Esophagus (tissue), 2 donors: ENCODE data around the gene ZNF211. TPM values are rescaled to one million over a fixed set of nuclear protein-coding genes. Genes with fewer than 3 reads are reported as not detected.

Source experiments
- H3K27ac ChIP-seq, 2 donors: one replicate each; pipeline ENCODE4 v1.5.1; 2013; ENCODE audit warnings: low read depth in 2 of 2, mild to moderate bottlenecking in 2 of 2, inconsistent platforms in 1 of 2, low read length in 1 of 2, moderate library complexity in 1 of 2
- H3K27me3 ChIP-seq, 2 donors: one replicate each; pipeline ENCODE4 v1.6.1; 2013; ENCODE audit warnings: low read length in 2 of 2, control low read depth in 1 of 2, mild to moderate bottlenecking in 1 of 2; ENCODE audit not compliant: insufficient read depth in 2 of 2, control insufficient read depth in 1 of 2
- H3K36me3 ChIP-seq, 2 donors: one replicate each; pipeline ENCODE4 v1.6.1; 2013; ENCODE audit warnings: low read length in 1 of 2; ENCODE audit not compliant: control insufficient read depth in 2 of 2, insufficient read depth in 2 of 2
- H3K4me1 ChIP-seq, 2 donors: one replicate each; pipeline ENCODE4 v1.6.1; 2013; ENCODE audit warnings: low read length in 1 of 2; ENCODE audit not compliant: control insufficient read depth in 2 of 2, insufficient read depth in 2 of 2
- H3K4me3 ChIP-seq, 2 donors: one replicate each; pipeline ENCODE4 v1.5.1; 2013; ENCODE audit warnings: low read length in 2 of 2, mild to moderate bottlenecking in 2 of 2, low read depth in 1 of 2, moderate library complexity in 1 of 2
- H3K9me3 ChIP-seq, 2 donors: one replicate each; pipeline ENCODE4 v1.6.1; 2013; ENCODE audit warnings: mild to moderate bottlenecking in 2 of 2, low read depth in 1 of 2, low read length in 1 of 2, moderate library complexity in 1 of 2; ENCODE audit not compliant: control insufficient read depth in 2 of 2, insufficient read depth in 1 of 2
- WGBS, 2 donors: extraction: QIAGEN DNeasy Blood & Tissue Kit; methylation state at CpG; one replicate each; pipeline ENCODE4 v1.1.7; 2013; 5-methylcytosine and 5-hydroxymethylcytosine counted together
- polyA plus RNA-seq, 2 donors: library from polyadenylated mRNA; stranded (reverse); fragments of 200-250 nt; gene quantifications; one replicate each; pipeline ENCODE4 v1.2.3, GENCODE V29; 2013
- donor health status: healthy with polysubstance abuse.
- donor health status: Bipolar disorder and iron deficiency.

Gene ZNF211
- polyA plus RNA-seq, 2 donors, result 4.3 to 5.7 TPM

DNA sequence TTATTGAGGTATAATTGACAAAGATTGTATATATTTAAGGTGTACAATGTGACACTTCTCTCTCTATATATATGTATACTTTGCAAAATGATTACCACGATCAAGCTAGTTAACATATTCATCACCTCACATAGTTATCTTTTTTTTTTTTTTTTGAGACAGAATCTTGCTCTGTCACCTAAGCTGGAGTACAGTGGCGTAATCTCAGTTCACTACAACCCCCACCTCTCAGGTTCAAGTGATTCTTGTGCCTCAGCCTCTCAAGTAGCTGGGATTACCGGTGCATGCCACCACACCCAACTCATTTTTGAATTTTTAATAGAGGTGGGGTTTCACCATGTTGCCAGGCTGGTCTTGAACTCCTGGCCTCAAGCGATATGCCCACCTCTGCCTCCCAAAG lies 39.5 kb downstream of the ZNF211 start:
- Histone ChIP-seq H3K4me1 (no peaks in the 10 kb centered on the region), H3K27me3 (no peaks in the 10 kb centered on the region), H3K4me3 (no peak overlapping the region), H3K9me3 (no peaks in the 10 kb centered on the region), H3K27ac (no peak overlapping the region), H3K36me3 (no peaks in the 10 kb centered on the region)
- 76 to 81% methylated on average over 4 of the region's 4 CpGs for WGBS, 2 donors

DNA sequence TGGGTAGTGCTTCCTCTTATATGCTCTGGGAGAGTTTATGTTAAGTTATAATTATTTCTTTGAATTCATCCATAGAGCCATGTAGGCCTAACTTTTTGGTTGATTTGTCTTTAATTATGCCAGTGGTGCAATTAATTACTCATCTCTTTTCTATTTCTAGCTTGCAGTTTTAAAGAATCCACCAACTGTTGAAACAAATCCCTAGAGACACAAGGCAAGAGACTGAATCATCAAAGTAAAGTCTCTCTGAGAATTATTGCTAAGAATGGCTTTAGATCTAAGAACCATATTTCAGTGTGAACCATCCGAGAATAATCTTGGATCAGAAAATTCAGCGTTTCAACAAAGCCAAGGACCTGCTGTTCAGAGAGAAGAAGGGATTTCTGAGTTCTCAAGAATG lies 42.9 kb downstream of the ZNF211 start:
- H3K4me3 ChIP-seq, result no peak overlapping the region
- no peaks in the 10 kb centered on the region for H3K9me3 ChIP-seq

DNA sequence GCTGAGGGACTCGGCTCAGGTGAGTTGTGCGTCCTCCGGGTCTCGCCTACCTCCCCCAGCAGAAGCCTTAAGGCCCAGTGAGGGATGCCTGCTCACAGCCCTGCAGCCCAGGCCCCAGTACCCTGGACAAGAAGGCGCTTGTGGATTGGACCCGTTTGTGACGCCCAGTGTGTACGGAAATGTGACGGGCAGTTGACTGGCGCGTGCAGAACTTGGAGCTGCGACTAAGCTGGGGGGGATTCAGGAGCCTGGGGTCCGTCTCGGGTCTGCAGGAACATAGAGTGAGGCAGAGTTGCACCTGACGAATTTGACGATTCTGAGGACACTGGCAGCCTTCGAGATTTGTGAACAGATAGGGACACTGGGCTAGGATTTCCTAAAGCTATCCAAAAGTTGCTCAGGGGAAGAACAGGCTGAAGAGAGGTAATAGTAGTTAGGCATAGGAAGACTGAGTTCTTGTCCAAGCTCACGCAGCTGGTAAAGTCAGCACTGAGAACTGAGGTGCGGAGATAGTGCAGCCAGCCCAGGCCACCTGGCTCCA lies 49.3 kb downstream of the ZNF211 start:
- Histone ChIP-seq H3K36me3 (peaks cover 9 to 36% of the 10 kb centered on the region in 2 donors), H3K9me3 (peaks cover 22 to 41% of the 10 kb centered on the region in 2 donors), H3K27ac (peak overlapping the region in 1 of 2 donors; percentile 76), H3K4me3 (peak overlapping the region; percentile 94 to 98), H3K4me1 (peaks cover 2 to 7% of the 10 kb centered on the region in 2 donors), H3K27me3 (no peaks in the 10 kb centered on the region)
- WGBS, 2 donors, result 4 to 5% methylated on average over 19 of the region's 19 CpGs

More for the DNA sequence above, 42.9 kb downstream of the ZNF211 start:
- no peak overlapping the region for H3K27ac ChIP-seq
- no peaks in the 10 kb centered on the region for H3K4me1 ChIP-seq
- 64 to 66% methylated on average over 2 of the region's 2 CpGs for WGBS, 2 donors
- H3K27me3 ChIP-seq, result no peaks in the 10 kb centered on the region
- no peaks in the 10 kb centered on the region for H3K36me3 ChIP-seq

DNA sequence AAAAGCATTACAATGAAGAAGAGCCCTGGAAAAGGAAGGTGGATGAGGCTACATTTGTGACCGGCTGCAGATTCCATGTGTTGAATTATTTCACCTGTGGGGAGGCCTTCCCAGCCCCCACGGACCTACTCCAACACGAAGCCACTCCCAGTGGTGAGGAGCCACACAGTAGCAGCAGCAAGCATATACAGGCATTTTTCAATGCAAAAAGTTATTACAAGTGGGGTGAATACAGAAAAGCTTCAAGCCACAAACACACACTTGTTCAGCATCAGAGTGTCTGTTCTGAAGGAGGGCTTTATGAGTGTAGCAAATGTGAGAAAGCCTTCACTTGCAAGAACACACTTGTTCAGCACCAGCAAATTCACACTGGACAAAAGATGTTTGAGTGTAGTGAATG lies 53.8 kb downstream of the ZNF211 start:
- H3K27ac ChIP-seq, result no peak overlapping the region
- peaks cover 10 to 36% of the 10 kb centered on the region in 2 donors for H3K36me3 ChIP-seq
- no peaks in the 10 kb centered on the region for H3K27me3 ChIP-seq
- peaks cover 29 to 64% of the 10 kb centered on the region in 2 donors for H3K9me3 ChIP-seq
- peaks cover 2 to 7% of the 10 kb centered on the region in 2 donors for H3K4me1 ChIP-seq
- 98 to 99% methylated on average over 3 of the region's 3 CpGs for WGBS, 2 donors
- no peak overlapping the region for H3K4me3 ChIP-seq

DNA sequence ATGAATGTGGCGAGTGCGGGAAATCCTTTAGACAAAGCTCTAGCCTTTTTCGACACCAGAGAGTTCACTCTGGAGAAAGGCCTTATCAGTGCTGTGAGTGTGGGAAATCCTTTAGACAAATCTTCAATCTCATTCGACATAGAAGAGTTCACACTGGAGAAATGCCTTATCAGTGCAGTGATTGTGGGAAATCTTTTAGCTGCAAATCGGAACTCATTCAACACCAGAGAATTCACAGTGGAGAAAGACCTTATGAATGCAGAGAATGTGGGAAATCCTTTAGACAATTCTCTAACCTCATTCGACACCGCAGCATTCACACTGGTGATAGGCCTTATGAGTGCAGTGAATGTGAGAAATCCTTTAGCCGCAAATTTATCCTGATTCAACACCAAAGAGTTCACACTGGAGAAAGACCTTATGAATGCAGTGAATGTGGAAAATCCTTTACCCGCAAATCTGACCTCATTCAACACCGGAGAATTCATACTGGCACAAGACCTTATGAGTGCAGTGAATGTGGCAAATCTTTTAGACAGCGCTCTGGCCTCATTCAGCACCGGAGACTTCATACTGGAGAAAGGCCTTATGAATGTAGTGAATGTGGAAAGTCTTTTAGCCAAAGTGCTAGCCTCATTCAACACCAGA lies 54.5 kb downstream of the ZNF211 start:
- H3K36me3 ChIP-seq, result peaks cover 10 to 36% of the 10 kb centered on the region in 2 donors
- H3K27ac ChIP-seq, result no peak overlapping the region
- H3K4me3 ChIP-seq, result no peak overlapping the region
- peaks cover 2 to 4% of the 10 kb centered on the region in 2 donors for H3K4me1 ChIP-seq
- WGBS, 2 donors, result 98% methylated on average over 12 of the region's 12 CpGs
- peaks cover 29 to 64% of the 10 kb centered on the region in 2 donors for H3K9me3 ChIP-seq
- H3K27me3 ChIP-seq, result no peaks in the 10 kb centered on the region

DNA sequence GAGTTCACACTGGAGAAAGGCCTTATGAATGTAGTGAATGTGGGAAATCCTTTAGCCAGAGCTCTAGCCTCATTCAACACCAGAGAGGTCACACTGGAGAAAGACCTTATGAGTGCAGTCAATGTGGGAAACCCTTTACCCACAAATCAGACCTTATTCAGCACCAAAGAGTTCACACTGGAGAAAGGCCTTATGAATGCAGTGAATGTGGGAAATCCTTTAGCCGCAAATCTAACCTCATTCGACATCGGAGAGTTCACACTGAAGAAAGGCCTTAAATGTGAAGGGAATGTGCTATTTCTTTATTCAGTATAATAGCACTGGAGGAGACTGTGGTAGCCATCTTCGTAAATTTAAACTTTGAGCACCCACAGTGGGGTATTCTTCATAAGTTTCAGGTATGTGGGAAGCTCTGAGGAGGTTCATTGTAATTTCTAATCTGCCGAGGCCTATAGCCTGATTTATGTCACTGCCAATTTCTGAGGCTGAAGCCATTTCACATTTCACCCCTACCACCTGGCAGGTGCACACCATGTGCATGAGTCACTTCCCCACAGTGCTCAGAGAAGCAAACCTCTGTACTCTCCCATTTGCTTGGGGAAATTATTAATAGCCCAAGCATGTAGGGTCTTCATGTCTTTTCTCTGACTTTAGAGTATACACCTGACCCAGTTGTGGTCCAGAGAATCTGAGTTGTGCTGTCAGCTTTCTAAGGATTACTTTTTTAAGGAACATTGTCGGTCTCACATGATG lies 55.2 kb downstream of the ZNF211 start:
- H3K4me1 ChIP-seq, result no peaks in the 10 kb centered on the region
- peaks cover 33 to 67% of the 10 kb centered on the region in 2 donors for H3K9me3 ChIP-seq
- WGBS, 2 donors, result 97% methylated on average over 6 of the region's 6 CpGs
- no peak overlapping the region for H3K27ac ChIP-seq
- no peaks in the 10 kb centered on the region for H3K27me3 ChIP-seq
- no peak overlapping the region for H3K4me3 ChIP-seq
- H3K36me3 ChIP-seq, result peaks cover 10 to 36% of the 10 kb centered on the region in 2 donors

DNA sequence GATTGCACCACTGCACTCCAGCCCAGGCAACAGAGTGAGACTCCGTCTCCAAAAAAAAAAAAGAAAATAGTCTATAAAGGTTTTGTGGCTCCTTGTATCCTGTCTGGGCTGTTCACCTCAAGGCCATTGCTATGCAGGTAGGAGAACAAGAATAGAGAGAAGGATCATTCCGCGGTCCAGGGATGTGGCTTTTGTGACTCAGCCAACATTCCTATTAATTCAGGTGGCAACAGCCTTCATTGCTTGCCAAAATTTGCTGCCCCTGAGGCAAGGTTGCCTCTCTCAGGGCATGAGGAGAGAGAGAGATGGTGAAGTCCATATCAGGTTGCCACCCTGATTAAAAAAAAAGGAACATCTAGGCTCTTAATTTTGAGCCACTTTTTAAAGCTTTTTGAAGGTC lies 56.8 kb downstream of the ZNF211 start:
- no peak overlapping the region for H3K27ac ChIP-seq
- H3K36me3 ChIP-seq, result peaks cover 10 to 23% of the 10 kb centered on the region in 2 donors
- H3K27me3 ChIP-seq, result no peaks in the 10 kb centered on the region
- WGBS, 2 donors, result 86 to 91% methylated on average over 3 of the region's 3 CpGs
- no peak overlapping the region for H3K4me3 ChIP-seq
- no peaks in the 10 kb centered on the region for H3K4me1 ChIP-seq
- H3K9me3 ChIP-seq, result peaks cover 33 to 65% of the 10 kb centered on the region in 2 donors

Other genes starting within 250 kb of the ZNF211 start
- gene ZNF548, start 243.3 kb upstream of the ZNF211 start, polyA plus RNA-seq, result 1 to 10 TPM; 4.1 TPM
- 1 to 10 TPM; 2.2 to 3.2 TPM for gene ZNF17, start 222.0 kb upstream of the ZNF211 start, polyA plus RNA-seq
- gene ZNF749, start 197.8 kb upstream of the ZNF211 start, polyA plus RNA-seq, result 1 to 10 TPM; 2.6 to 6.4 TPM
- under 1 TPM; 0.14 to 0.19 TPM for gene VN1R1, start 176.0 kb upstream of the ZNF211 start, polyA plus RNA-seq
- 1 to 10 TPM in 1 of 2 donors, under 1 TPM in 1; 0.96 to 1.6 TPM for gene ZNF772, start 155.6 kb upstream of the ZNF211 start, polyA plus RNA-seq
- gene ZNF419, start 145.4 kb upstream of the ZNF211 start, polyA plus RNA-seq, result 1 to 10 TPM; 2.9 to 3.6 TPM
- gene ZNF773, start 133.2 kb upstream of the ZNF211 start, polyA plus RNA-seq, result 1 to 10 TPM; 1.4 to 3.0 TPM
- gene ZNF549, start 105.8 kb upstream of the ZNF211 start, polyA plus RNA-seq, result 1 to 10 TPM in 1 of 2 donors, under 1 TPM in 1; 0.94 to 1.2 TPM
- 1 to 10 TPM; 2.0 to 2.6 TPM for gene ZNF550, start 73.3 kb upstream of the ZNF211 start, polyA plus RNA-seq
- gene ZNF416, start 54.3 kb upstream of the ZNF211 start, polyA plus RNA-seq, result 1 to 10 TPM; 2.3 to 3.7 TPM
- gene ZIK1, start 49.0 kb upstream of the ZNF211 start, polyA plus RNA-seq, result 1 to 10 TPM in 1 of 2 donors, under 1 TPM in 1; 0.43 to 1.3 TPM
- gene ZNF530, start 33.3 kb upstream of the ZNF211 start, polyA plus RNA-seq, result 1 to 10 TPM; 1.1 to 1.9 TPM
- gene ZNF134, start 18.9 kb upstream of the ZNF211 start, polyA plus RNA-seq, result 1 to 10 TPM; 2.8 to 5.1 TPM
- gene ZSCAN4, start 35.8 kb downstream of the ZNF211 start, polyA plus RNA-seq, result under 1 TPM; 0.01 to 0.08 TPM
- gene ZNF551, start 48.8 kb downstream of the ZNF211 start, polyA plus RNA-seq, result 1 to 10 TPM; 1.2 to 2.2 TPM
- gene ZNF154, start 76.0 kb downstream of the ZNF211 start, polyA plus RNA-seq, result 1 to 10 TPM in 1 of 2 donors, under 1 TPM in 1; 0.98 to 1.6 TPM
- 1 to 10 TPM; 1.3 to 1.5 TPM for gene ZNF671, start 94.5 kb downstream of the ZNF211 start, polyA plus RNA-seq
- 1 to 10 TPM; 2.9 to 3.3 TPM for gene ZNF776, start 113.6 kb downstream of the ZNF211 start, polyA plus RNA-seq
- gene ZNF586, start 136.5 kb downstream of the ZNF211 start, polyA plus RNA-seq, result 1 to 10 TPM; 5.0 to 5.4 TPM
- 1 to 10 TPM; 4.6 to 5.7 TPM for gene ZNF552, start 181.7 kb downstream of the ZNF211 start, polyA plus RNA-seq
- 1 to 10 TPM; 3.1 to 5.7 TPM for gene ZNF587B, start 197.1 kb downstream of the ZNF211 start, polyA plus RNA-seq
- gene ZNF587, start 216.7 kb downstream of the ZNF211 start, polyA plus RNA-seq, result 10 to 100 TPM in 1 of 2 donors, 1 to 10 TPM in 1; 4.9 to 19.5 TPM